ENCODE data around the gene AATK.

Gene AATK

GRCh38 chr17:81120149-81120484 is 45.9 kb downstream of the AATK start:
- H3K4me3 Mint-ChIP-seq = no peak overlapping the region
- H3K36me3 Mint-ChIP-seq (ENCODE audit: low read depth) = no peaks in the 10 kb centered on the region
- no peak overlapping the region for H3K27ac Mint-ChIP-seq
- no peaks in the 10 kb centered on the region for H3K9me3 Mint-ChIP-seq
- H3K4me1 Mint-ChIP-seq (ENCODE audit: low read depth) = peaks cover 2% of the 10 kb centered on the region
- no peaks in the 10 kb centered on the region for H3K27me3 Mint-ChIP-seq (ENCODE audit: low read depth)

GRCh38 chr17:81119223-81120148 is 46.5 kb downstream of the AATK start:
- Mint-ChIP-seq H3K4me1 (ENCODE audit: low read depth) (peaks cover 2% of the 10 kb centered on the region), H3K27ac (peak overlapping the region; percentile 64), H3K27me3 (ENCODE audit: low read depth) (no peaks in the 10 kb centered on the region), H3K4me3 (peak overlapping the region; percentile 75), H3K36me3 (ENCODE audit: low read depth) (no peaks in the 10 kb centered on the region), H3K9me3 (no peaks in the 10 kb centered on the region)

GRCh38 chr17:81118308-81119221 is 47.5 kb downstream of the AATK start:
- no peaks in the 10 kb centered on the region for H3K36me3 Mint-ChIP-seq (ENCODE audit: low read depth)
- peak overlapping the region; percentile 57 for H3K4me3 Mint-ChIP-seq
- peaks cover 2% of the 10 kb centered on the region for H3K4me1 Mint-ChIP-seq (ENCODE audit: low read depth)
- no peaks in the 10 kb centered on the region for H3K9me3 Mint-ChIP-seq
- H3K27me3 Mint-ChIP-seq (ENCODE audit: low read depth) = no peaks in the 10 kb centered on the region
- H3K27ac Mint-ChIP-seq = peak overlapping the region; percentile 62

GRCh38 chr17:81117672-81118198 is 48.3 kb downstream of the AATK start:
- no peaks in the 10 kb centered on the region for H3K27me3 Mint-ChIP-seq (ENCODE audit: low read depth)
- no peak overlapping the region for H3K27ac Mint-ChIP-seq
- H3K36me3 Mint-ChIP-seq (ENCODE audit: low read depth) = no peaks in the 10 kb centered on the region
- H3K4me1 Mint-ChIP-seq (ENCODE audit: low read depth) = peaks cover 2% of the 10 kb centered on the region
- H3K9me3 Mint-ChIP-seq = no peaks in the 10 kb centered on the region
- H3K4me3 Mint-ChIP-seq = no peak overlapping the region

GRCh38 chr17:81116704-81117103 is 49.3 kb downstream of the AATK start:
- H3K4me3 Mint-ChIP-seq = no peak overlapping the region
- peaks cover 2% of the 10 kb centered on the region for H3K4me1 Mint-ChIP-seq (ENCODE audit: low read depth)
- H3K27ac Mint-ChIP-seq = no peak overlapping the region
- H3K27me3 Mint-ChIP-seq (ENCODE audit: low read depth) = no peaks in the 10 kb centered on the region
- no peaks in the 10 kb centered on the region for H3K36me3 Mint-ChIP-seq (ENCODE audit: low read depth)
- H3K9me3 Mint-ChIP-seq = no peaks in the 10 kb centered on the region

- Mint-ChIP-seq H3K27ac (no peak overlapping the region), H3K9me3 (no peaks in the 10 kb centered on the region), H3K36me3 (ENCODE audit: low read depth) (no peaks in the 10 kb centered on the region), H3K27me3 (ENCODE audit: low read depth) (no peaks in the 10 kb centered on the region), H3K4me3 (no peak overlapping the region), H3K4me1 (ENCODE audit: low read depth) (peaks cover 2% of the 10 kb centered on the region)
These were observed 50.1 kb downstream of the AATK start for GRCh38 chr17:81115749-81116464.

- H3K27me3 Mint-ChIP-seq (ENCODE audit: low read depth) = no peaks in the 10 kb centered on the region
- H3K36me3 Mint-ChIP-seq (ENCODE audit: low read depth) = no peaks in the 10 kb centered on the region
- H3K4me1 Mint-ChIP-seq (ENCODE audit: low read depth) = peaks cover 2% of the 10 kb centered on the region
- H3K27ac Mint-ChIP-seq = no peak overlapping the region
- no peak overlapping the region for H3K4me3 Mint-ChIP-seq
- no peaks in the 10 kb centered on the region for H3K9me3 Mint-ChIP-seq
These were observed 50.8 kb downstream of the AATK start for GRCh38 chr17:81115219-81115618.

GRCh38 chr17:81114351-81115093 is 51.5 kb downstream of the AATK start:
- Mint-ChIP-seq H3K4me1 (ENCODE audit: low read depth) (peaks cover 2% of the 10 kb centered on the region), H3K36me3 (ENCODE audit: low read depth) (no peaks in the 10 kb centered on the region), H3K27me3 (ENCODE audit: low read depth) (no peaks in the 10 kb centered on the region), H3K27ac (no peak overlapping the region), H3K4me3 (no peak overlapping the region), H3K9me3 (no peaks in the 10 kb centered on the region)

GRCh38 chr17:81113158-81113724 is 52.8 kb downstream of the AATK start:
- no peak overlapping the region for H3K4me3 Mint-ChIP-seq
- H3K4me1 Mint-ChIP-seq (ENCODE audit: low read depth) = no peaks in the 10 kb centered on the region
- H3K9me3 Mint-ChIP-seq = no peaks in the 10 kb centered on the region

GRCh38 chr17:81112450-81112849 is 53.6 kb downstream of the AATK start:
- no peaks in the 10 kb centered on the region for H3K27me3 Mint-ChIP-seq (ENCODE audit: low read depth)
- H3K36me3 Mint-ChIP-seq (ENCODE audit: low read depth) = no peaks in the 10 kb centered on the region
- no peak overlapping the region for H3K4me3 Mint-ChIP-seq
- no peaks in the 10 kb centered on the region for H3K9me3 Mint-ChIP-seq
- H3K4me1 Mint-ChIP-seq (ENCODE audit: low read depth) = no peaks in the 10 kb centered on the region
- no peak overlapping the region for H3K27ac Mint-ChIP-seq

More at GRCh38 chr17:81113158-81113724, 52.8 kb downstream of the AATK start:
- Mint-ChIP-seq H3K27me3 (ENCODE audit: low read depth) (no peaks in the 10 kb centered on the region), H3K36me3 (ENCODE audit: low read depth) (no peaks in the 10 kb centered on the region), H3K27ac (no peak overlapping the region)

GRCh38 chr17:81111066-81111465 is 55.0 kb downstream of the AATK start:
- no peak overlapping the region for H3K4me3 Mint-ChIP-seq
- H3K4me1 Mint-ChIP-seq (ENCODE audit: low read depth) = no peaks in the 10 kb centered on the region
- no peaks in the 10 kb centered on the region for H3K36me3 Mint-ChIP-seq (ENCODE audit: low read depth)
- H3K9me3 Mint-ChIP-seq = no peaks in the 10 kb centered on the region
- no peak overlapping the region for H3K27ac Mint-ChIP-seq
- no peaks in the 10 kb centered on the region for H3K27me3 Mint-ChIP-seq (ENCODE audit: low read depth)

GRCh38 chr17:81110488-81111040 is 55.5 kb downstream of the AATK start:
- Mint-ChIP-seq H3K4me1 (ENCODE audit: low read depth) (no peaks in the 10 kb centered on the region), H3K27ac (no peak overlapping the region), H3K36me3 (ENCODE audit: low read depth) (no peaks in the 10 kb centered on the region), H3K9me3 (no peaks in the 10 kb centered on the region), H3K27me3 (ENCODE audit: low read depth) (no peaks in the 10 kb centered on the region), H3K4me3 (no peak overlapping the region)

GRCh38 chr17:81109957-81110356 is 56.1 kb downstream of the AATK start:
- Mint-ChIP-seq H3K36me3 (ENCODE audit: low read depth) (no peaks in the 10 kb centered on the region), H3K27me3 (ENCODE audit: low read depth) (no peaks in the 10 kb centered on the region), H3K27ac (no peak overlapping the region), H3K9me3 (no peaks in the 10 kb centered on the region), H3K4me1 (ENCODE audit: low read depth) (no peaks in the 10 kb centered on the region), H3K4me3 (no peak overlapping the region)

All from T-helper 1 cell treated with Interleukin-12 subunit alpha and Interleukin-12 subunit beta and Interleukin-4 antibody, amounts not matched to agents 30 μg/mL and 1 μg/mL, for 36 hours (primary cell).